HG03378 (cell line): Measurements from ENCODE around the gene NFKBIA.
"Not testable (repeated sequence)": the region's sequence is repeated elsewhere in the genome, so short reads cannot be mapped to it uniquely, and the experiment has no call there.

Experiments
- ATAC-seq: cut with Tn5 transposase; IDR thresholded peaks from one replicate; pipeline ENCODE4 v1.9.1; 2021; ENCODE audit warnings: mild to moderate bottlenecking, moderate library complexity; ENCODE audit not compliant: unreplicated experiment

Gene NFKBIA

DNA sequence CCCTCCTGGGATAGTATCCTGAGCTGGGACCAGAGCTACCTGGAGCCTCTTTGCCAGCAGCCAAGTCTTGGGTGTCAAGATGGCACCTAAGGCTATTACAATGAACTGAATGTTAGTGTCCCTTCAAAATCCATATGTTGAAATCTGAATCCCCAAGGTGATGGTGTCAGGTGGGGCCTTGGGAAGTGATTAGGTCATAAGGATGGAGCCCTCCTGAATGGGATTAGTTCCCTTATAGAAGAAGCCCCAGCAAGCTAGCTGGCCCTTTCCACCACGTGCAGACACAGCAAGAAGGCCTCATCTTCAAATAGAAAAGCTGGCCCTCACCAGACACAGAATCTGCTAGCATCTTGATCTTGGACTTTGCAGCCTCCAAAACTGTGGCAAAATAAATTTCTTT, 12.4 kb downstream of the NFKBIA start:
- ATAC-seq, result no peak

DNA sequence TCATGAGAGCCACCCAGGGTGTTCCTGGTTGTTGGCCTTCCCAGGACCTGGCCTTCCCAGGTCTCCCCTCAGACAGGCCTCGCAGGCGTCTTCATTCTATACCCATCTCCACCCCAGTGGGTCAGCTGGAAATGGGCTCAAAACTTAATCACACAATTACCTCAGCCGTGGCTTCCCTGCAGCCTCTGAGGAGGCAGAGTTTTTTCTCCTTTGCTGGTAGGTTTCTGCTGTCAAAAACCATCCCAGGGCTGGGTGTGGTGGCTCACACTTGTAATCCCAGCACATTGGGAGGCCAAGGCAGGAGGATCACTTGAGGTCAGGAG, 13.2 kb downstream of the NFKBIA start:
- ATAC-seq, result peak; percentile 12

DNA sequence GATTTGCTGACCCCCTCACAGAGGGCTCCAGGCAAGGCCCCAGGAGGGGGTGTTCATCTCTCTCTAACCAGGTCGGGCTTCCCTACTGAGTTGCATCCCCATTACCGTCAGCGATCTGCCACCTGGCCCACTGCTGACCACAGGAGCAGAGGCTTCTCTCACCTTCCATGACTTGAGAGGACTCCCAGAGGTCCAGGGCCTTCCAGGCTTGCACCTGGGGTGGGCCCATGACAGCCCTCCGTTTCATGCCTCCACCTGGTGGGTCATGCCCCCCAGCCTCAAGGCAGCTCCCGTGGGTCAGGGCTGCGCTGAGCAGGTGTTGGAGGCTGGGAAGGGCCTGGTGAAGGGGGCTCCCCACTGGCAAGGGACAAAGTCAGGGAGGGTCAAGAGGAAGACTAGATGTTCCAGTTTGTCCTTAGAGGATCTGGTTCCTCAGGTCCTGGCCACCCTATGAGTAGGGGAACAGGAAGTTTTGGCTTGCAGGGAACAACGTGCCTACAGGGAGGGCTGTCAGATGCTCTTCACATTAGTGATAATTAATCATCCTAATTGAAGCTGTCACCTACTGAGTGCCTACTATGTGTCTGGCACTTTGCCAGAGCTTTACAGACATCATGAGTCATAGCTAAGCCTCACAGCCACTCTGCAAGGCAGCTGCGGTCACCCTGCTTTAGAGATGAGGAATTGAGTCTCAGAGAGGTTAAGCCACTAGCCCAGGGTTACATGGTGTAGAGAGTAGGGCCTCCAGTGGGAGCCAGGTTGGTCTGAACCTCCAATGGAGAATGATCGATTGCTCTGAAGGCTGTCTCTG, 13.8 kb downstream of the NFKBIA start:
- peak; percentile 70 for ATAC-seq

DNA sequence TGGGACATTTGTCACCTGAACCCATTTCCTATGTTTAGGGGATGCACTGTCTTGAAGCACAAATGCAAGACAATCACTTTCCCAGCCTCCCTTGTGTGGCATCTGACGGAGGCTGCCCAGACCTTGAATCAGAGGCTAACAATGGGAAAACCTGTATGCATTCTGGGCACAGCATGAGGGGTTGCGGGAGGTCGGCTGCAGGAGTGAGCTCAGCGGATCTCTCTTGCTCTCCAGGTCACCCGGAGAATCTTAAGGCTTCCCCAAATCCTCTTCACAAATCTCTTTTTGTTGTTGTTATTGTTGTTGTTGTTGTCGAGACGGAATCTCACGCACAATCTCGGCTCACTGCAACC, 15.3 kb downstream of the NFKBIA start:
- ATAC-seq, result no peak

DNA sequence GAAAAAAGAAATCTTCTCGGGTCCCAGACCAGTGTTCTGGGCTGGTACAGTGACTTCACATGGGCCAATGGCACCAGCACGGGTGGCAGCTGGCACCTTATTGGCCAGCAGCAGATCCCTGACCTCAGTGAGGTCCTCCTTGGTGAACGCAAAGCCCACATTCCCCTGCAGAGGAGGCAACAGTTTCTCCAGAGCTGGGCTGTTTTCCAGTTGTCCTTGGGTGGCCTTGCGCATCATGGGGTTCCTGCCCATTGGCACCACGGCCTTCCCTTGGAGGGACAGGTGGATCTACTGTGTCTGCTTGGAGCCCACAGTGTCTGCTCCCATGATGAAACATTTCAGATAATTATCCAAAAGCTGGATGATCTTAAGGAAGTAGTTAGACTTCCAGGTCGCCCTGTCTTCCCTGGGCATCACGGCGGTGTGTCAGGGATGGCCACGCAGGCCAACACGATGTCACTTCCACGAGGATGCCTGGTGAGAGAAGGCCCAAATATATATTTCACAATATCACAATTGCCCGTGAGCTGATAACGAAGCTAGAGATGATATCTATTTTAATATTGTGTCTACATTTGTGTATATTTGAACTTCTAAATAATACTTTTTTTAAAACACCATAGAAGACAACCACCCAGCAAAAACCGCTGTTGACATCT, 15.8 kb downstream of the NFKBIA start:
- ATAC-seq, result no peak

DNA sequence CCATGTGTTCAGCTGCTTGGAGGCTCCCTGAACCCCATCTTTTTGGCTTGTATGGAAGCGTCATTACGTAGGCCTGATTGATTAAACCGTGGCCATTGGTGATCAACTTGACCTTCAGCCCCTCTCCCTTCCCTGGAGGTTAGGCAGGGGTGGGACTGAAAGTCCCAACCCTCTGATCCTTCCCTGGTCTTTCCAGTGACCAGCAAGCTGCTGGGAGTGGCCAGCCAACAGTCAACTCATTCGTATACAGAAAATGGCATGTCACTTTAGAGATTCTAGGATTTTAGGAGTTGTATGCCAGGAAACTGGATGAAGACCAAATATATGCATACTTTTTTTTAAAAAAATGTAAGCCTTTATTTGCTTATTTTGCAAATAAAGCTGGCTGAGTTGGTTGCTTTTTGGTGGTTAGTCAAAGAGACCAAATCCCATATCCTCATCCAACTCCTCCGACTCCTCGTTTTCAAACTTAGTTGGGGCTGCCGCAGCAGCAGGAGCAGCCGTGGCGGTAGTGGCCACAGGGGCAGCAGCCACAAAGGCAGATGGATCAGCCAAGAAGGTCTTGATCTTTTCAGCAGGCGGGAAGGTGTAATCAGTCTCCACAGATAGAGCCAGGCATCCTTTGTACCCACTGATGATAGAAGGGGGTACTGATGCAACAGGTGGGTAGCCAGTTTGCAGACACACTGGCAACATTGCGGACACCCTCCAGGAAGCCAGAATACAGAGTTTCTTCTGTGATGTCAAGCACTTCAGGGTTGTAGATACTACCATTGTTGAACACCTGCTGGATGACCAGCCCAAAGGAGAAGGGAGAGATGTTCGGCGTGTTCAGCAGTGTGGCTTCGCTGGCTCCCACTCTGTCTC, 16.6 kb downstream of the NFKBIA start:
- ATAC-seq, result no peak

DNA sequence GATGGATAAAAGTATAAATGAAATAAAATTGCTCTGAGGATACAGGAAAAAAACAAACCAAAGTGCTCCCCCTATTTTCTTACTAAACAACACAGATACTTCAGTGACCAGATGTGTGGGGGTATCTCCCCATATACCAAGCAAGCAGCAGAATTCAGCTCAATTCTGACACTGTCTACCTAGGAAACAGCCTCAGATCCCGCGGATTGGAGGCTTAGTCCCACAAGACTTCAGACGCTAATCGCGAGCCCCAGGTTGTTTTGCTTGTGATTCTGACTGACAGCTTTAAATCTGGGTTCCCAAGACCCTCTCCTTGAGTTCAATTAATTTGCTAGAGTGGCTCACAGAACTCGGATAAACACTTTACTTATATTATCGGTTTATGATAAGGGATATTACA, 17.3 kb downstream of the NFKBIA start:
- no peak for ATAC-seq

DNA sequence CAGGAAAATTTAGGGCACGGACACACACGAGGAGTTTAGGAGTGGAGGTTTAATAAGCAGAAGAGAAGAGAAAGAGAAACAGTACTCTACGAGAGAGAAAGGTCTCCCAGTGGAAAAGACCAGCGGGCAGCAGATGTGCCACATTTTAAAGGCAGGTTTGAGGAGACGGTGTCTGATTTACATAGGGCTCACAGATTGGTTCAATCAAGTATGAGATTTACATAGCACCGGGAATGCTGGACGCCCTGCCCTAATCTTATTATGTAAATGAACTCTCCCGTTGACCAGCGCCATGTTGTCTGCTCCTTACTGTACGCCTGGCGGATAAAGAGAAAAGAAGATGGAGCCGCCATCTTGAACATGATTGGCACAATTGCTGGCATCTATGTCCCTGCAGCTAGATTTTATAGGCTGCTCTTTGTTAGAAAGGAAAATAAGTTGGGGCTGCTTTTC, 17.9 kb downstream of the NFKBIA start:
- no peak for ATAC-seq

DNA sequence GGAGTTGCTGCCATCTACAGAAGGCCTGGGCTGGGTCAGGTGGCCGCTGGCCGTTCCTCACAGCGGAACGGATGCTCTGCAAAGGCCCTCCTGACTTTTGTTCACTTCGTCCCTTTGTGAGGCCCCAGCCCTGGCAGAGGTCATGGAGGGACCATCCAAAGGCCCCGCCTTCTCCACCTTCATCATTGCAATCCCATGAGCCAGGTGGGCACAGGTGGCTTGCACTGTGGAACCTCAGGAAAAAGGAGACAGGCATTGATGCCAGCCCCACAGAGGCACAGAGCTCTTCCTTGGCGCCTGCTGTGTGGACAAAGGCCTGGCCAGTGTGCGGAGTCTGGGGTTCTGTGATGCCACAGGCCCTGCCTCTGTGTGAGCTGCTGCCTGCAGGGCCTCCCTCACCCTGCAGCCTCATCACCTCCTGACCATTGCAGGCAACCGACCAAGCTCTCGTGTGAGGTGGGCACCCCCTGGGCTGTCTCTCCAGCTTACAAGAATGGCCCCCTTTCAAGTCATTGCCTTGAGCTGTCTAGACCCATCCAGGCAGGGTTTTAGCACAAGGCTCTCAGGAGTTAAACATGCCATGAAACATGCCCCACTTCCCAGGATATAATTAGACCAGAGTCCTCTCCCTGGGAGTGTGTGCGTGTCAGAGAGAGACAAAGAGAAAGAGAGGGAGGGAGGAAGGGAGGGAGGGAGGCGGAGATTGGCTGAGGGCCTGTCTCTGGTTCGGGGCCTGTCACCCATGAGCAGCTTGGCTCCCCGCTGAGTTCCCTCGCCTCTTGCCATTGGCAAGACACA, 19.3 kb downstream of the NFKBIA start:
- no peak for ATAC-seq

DNA sequence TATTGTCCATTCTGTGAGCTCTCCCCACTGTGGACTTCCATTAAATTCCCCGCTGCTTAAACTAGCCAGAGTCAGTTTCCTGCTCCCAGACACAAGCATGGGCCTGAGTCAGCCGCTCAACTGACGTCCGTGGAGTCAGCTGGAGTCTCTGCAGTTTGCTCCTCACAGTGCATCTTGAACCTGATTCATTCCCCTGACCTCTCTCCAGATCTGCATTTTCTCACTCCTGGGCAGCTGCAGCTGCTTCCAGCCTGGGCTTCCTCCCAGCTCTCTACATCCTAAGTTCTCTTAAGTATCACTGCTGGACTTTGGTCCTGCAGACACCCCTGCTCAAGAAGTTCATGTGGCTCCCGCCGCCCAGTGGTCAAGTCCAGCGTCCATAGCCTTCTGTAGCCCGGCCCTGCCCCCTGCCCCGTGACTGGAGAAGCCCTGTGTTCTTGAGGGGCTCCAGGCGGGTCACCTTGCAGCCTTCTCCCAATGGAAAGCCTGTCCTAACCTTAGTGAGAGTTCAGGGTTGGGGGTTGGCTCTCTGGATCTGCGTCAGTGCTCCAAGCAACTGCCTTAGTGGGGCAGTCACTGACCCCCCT, 20.0 kb downstream of the NFKBIA start:
- ATAC-seq, result no peak

DNA sequence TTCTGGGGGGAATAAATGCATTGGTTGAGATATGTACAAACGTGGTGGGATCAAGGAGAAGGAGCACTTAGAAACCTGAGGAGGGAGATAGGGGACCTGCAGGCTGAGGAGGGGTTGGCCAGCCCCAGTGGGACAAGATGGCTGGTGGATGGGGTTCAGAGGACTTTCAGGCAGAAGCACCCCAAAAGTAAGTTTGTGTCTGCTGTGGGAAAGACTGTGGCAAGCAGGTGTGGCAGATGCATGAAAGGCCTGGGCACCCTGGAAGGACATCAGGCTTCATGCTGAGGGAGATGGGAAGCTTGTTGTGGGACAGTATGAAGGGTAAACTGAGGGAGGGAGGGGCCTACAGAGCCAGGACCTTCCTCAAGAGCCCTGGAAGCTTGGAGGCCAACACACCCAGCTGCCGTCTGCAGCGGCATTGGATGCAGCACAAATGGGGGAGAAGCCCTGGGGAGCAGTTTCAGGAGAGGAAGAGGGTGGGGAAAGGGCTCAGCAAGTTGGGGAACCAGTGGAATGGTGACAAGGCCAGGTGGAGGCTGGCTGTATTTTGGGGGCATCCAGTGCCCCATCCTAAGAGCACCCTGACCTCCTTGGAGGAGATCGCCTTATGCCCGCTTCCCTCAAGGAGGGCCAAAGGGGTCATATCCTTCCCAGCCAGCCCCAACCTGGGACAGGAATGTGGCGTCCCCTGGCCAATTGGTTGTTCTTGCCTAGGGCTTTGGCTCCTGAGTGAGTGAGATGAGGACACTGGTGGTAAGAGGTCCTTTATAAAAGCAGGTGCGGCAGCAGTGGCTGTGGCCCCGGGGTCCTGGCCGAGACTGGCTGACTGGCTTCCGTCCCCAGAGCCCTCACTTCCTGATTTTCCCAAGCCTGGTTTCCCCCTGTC, 20.7 kb downstream of the NFKBIA start:
- ATAC-seq, result no peak

DNA sequence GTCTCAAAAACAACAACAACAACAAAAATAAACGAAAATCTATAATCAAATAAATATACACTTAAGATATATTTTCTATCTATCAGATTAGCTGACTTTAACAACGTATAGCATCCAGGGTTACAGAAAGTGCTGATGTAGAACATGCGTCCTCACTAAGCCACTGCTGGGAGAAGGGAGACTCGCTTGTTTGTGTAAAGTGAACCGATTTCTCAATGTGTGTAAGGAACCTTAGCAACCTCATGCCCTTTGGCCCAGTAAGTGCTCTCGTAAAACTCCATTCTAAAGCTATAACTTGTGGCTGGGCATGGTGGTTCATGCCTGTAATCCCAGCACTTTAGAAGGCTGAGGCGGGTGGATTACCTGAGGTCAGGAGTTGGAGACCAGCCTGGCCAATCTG, 23.8 kb downstream of the NFKBIA start:
- ATAC-seq, result no peak

DNA sequence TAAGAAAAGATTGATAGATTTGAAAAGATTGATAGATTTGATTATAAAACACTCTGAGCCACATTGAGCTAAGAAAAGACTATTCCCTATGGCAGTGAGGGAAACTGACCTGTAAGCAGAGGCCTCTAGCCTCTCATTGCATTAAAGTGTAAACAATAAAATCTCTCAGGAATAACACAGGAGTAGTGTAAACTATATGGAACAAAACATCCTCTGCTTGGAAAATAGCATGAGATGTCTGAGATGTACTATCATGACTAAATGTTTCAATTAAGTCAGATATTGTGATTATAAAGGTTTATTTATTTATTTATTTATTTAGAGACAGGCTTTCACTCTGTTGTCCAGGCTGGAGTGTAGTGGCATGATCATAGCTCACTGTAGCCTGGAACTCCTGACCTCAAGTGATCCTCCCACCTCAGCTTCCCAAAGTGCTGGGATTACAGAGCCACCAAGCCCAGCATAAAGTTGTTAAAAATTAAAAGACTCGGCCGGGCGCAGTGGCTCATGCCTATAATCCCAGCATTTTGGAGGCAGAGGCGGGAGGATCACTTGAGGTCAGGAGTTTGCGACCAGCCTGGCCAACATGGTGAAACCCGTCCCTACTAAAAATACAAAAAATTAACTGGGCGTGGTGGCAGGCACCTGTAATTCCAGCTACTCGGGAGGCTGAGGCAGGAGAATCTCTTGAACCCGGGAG, 25.2 kb downstream of the NFKBIA start:
- ATAC-seq, result not testable (repeated sequence)

DNA sequence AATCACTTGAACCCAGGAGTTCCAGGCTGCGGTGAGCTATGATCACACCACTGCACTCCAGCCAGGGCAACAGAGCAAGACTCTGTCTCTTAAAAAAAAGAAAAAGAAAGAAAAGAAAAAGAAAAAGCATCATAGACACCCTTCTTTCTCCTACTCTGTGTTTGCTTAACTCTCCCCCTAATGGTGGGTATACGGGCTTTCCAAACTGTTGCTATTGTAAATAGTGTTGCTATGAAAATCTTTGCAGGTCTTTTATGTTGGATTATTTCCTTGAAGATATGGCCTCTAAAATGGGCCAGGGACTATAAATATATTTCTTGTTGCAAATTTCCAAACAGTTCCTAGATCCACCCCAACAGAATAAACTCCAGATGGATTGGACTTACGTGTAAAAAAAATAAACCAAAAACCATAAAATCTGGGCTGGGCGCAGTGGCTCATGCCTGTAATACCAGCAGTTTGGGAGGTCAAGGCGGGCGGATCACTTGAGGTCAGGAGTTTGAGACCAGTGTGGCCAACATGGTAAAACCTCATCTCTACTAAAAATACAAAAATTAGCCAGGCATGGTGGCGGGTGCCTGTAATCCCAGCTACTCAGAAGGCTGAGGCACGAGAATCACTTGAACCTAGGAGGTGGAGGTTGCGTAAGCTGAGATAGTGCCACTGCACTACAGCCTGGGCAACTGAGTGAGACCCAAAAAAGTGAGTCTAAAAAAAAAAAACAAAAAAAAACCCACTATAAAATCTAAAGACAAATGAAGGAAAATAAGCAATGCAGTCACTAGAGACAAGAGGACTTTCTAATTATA, 25.9 kb downstream of the NFKBIA start:
- no peak for ATAC-seq

DNA sequence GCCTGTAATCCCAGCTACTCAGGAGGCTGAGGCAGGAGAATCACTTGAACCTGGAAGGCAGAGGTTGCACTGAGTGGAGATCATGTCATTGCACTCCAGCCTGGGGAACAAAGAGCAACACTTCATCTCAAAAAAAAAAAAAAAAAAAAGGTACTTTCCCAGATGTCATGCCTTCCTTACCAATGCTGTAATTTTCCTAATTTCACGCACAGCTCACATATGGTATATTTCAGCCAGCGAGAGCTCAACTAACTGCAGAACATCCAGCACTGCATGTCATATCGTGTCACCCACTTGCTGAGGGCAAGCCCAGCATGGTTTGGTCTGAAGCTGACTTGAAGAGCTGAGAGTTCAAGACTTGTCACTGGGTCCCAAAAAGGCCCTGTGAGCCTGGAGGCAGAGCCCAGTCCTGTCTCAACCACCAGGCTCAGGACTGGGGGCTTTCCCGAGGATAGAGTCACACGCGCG, 29.0 kb downstream of the NFKBIA start:
- no peak for ATAC-seq

DNA sequence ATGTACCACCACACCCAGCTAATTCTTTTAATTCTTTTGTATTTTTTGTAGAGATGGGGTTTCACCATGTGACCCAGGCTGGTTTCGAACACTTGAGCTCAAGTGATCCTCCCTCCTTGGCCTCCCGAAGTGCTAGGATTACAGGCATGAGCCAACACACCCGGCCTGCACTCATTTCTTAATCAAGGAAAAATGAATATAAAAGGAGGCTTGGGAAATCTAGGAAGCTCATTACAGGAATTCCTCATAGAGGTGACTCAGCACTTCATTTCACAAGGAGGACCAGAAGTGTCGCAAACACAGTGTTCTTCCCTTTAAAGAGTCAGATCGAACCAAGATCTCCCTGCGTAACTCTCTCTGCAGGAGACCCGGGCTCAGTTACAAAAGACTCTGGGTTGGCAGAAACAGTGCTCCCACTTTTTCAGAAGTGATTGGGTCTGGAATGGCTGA, 30.3 kb downstream of the NFKBIA start:
- no peak for ATAC-seq

DNA sequence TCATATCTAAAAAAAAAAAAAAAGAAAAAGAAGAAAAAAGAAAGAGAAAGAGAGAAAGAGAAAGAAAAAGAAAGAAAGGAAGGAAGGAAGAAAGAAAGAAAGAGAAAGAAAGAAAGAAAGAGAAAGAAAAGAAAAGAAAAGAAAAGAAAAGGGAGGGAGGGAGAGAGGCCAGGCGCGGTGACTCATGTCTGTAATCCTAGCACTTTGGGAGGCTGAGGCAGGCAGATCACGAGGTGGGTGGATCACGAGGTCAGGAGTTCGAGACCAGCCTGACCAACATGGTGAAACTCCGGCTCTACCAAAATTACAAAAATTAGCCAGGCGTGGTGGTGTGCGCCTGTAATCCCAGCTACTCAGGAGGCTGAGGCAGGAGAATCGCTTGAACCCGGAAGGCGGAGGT, 31.3 kb downstream of the NFKBIA start:
- not testable (repeated sequence) for ATAC-seq

DNA sequence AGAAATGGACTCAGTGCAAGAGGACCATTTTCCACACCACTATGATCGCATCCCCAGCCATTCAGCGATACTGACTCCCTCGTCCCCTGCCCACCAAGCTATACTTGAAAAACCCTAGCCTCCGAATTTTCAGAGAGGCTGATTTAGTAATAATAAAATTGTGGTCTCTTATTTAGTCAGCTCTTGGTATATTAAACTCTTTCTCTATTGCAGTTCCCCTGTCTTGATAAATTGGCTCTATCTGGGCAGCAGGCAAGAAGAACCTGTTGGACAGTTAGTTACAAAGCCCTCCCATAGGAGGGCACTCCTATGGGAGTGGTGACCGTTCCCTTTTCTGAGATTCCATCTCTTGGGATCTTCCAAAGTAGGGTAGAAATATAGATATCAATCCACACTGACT, 33.6 kb downstream of the NFKBIA start:
- no peak for ATAC-seq
